Mucosa of stomach (tissue), 1 donor: Measurements from ENCODE around the gene RANBP9.

Source experiments
- H3K27me3 ChIP-seq: one replicate; pipeline ENCODE4 v1.7.0; 2013; ENCODE audit warnings: mild to moderate bottlenecking, low read length; ENCODE audit not compliant: control insufficient read depth, insufficient read depth
- H3K36me3 ChIP-seq: one replicate; pipeline ENCODE4 v1.7.0; 2013; ENCODE audit warnings: low read length; ENCODE audit not compliant: control insufficient read depth, insufficient read depth
- H3K4me1 ChIP-seq: one replicate; pipeline ENCODE4 v1.7.0; 2013; ENCODE audit warnings: mild to moderate bottlenecking, low read length; ENCODE audit not compliant: control insufficient read depth, insufficient read depth
- H3K4me3 ChIP-seq: one replicate; pipeline ENCODE4 v1.7.0; 2013; ENCODE audit warnings: low read length
- H3K9ac ChIP-seq: one replicate; pipeline ENCODE4 v1.7.0; 2013; ENCODE audit warnings: mild to moderate bottlenecking, low read length, moderate library complexity
- H3K9me3 ChIP-seq: one replicate; pipeline ENCODE4 v1.7.0; 2013; ENCODE audit warnings: mild to moderate bottlenecking, low read length, moderate library complexity; ENCODE audit not compliant: control insufficient read depth
- donor health status: Pancreatic carcinoma.

The RANBP9 gene

GRCh38 chr6:13660893-13661292, 50.7 kb downstream of the RANBP9 start:
- Histone ChIP-seq H3K9ac (no peak overlapping the region), H3K27me3 (no peaks in the 10 kb centered on the region), H3K4me1 (no peaks in the 10 kb centered on the region), H3K4me3 (no peak overlapping the region), H3K9me3 (no peaks in the 10 kb centered on the region), H3K36me3 (no peaks in the 10 kb centered on the region)

DNA sequence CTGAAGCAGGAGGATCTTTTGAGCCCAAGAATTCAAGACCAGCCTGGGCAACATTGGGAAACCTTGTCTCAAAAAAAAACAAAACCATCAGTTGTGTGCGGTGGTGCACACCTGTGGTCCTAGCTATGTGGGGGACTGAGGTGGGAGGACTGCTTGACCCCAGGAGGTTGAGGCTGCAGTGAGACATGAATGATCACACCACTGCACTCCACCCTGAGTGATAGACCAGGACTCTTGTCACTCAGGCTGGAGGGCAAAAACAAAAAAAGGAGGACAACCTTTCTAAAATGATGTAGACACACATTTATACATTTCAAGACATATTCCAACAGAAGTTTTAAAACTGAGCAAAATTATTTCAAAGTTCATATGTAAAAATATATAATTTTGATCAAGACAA, 51.4 kb downstream of the RANBP9 start:
- Histone ChIP-seq H3K4me1 (no peaks in the 10 kb centered on the region), H3K9ac (no peak overlapping the region), H3K9me3 (no peaks in the 10 kb centered on the region), H3K27me3 (no peaks in the 10 kb centered on the region), H3K36me3 (no peaks in the 10 kb centered on the region), H3K4me3 (no peak overlapping the region)

- Histone ChIP-seq H3K9me3 (no peaks in the 10 kb centered on the region), H3K4me3 (no peak overlapping the region), H3K36me3 (no peaks in the 10 kb centered on the region), H3K4me1 (no peaks in the 10 kb centered on the region), H3K9ac (no peak overlapping the region), H3K27me3 (no peaks in the 10 kb centered on the region)
Measured at GRCh38 chr6:13655700-13656099, 55.9 kb downstream of the RANBP9 start.

GRCh38 chr6:13654496-13654895, 57.1 kb downstream of the RANBP9 start:
- no peaks in the 10 kb centered on the region for H3K9me3 ChIP-seq
- no peak overlapping the region for H3K9ac ChIP-seq
- H3K4me3 ChIP-seq = no peak overlapping the region
- H3K27me3 ChIP-seq = no peaks in the 10 kb centered on the region
- no peaks in the 10 kb centered on the region for H3K4me1 ChIP-seq
- H3K36me3 ChIP-seq = no peaks in the 10 kb centered on the region

- no peaks in the 10 kb centered on the region for H3K27me3 ChIP-seq
- no peaks in the 10 kb centered on the region for H3K9me3 ChIP-seq
- no peak overlapping the region for H3K9ac ChIP-seq
- no peaks in the 10 kb centered on the region for H3K4me1 ChIP-seq
- H3K36me3 ChIP-seq = no peaks in the 10 kb centered on the region
- no peak overlapping the region for H3K4me3 ChIP-seq
Measured at GRCh38 chr6:13653296-13653695, 58.3 kb downstream of the RANBP9 start.

GRCh38 chr6:13649393-13649792, 62.2 kb downstream of the RANBP9 start:
- H3K4me3 ChIP-seq = no peak overlapping the region
- H3K4me1 ChIP-seq = no peaks in the 10 kb centered on the region
- no peak overlapping the region for H3K9ac ChIP-seq
- H3K27me3 ChIP-seq = no peaks in the 10 kb centered on the region
- no peaks in the 10 kb centered on the region for H3K9me3 ChIP-seq
- H3K36me3 ChIP-seq = no peaks in the 10 kb centered on the region

- Histone ChIP-seq H3K9me3 (no peaks in the 10 kb centered on the region), H3K9ac (no peak overlapping the region), H3K27me3 (no peaks in the 10 kb centered on the region), H3K36me3 (no peaks in the 10 kb centered on the region), H3K4me3 (no peak overlapping the region), H3K4me1 (no peaks in the 10 kb centered on the region)
Measured at GRCh38 chr6:13648850-13649249, 62.8 kb downstream of the RANBP9 start.

DNA sequence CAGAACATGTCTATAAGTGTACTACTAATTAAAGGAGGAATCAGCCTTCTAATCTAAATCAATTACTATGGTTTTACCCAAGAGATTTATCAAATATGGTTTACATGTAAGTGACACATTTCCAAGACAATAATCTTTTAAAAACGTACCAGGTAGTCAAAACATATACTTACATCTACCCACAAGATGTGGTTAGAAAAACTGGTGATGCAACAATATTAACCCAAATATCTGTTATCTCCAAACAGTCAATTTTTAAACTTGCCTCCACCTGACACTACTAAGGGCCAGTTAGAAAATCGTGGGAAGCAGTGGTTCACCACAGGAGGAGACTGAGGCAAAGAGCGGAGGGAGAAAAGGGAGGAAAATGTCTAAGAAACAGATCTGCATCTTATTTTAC, 68.5 kb downstream of the RANBP9 start:
- H3K4me3 ChIP-seq = no peak overlapping the region
- H3K27me3 ChIP-seq = no peaks in the 10 kb centered on the region
- no peaks in the 10 kb centered on the region for H3K36me3 ChIP-seq
- no peaks in the 10 kb centered on the region for H3K9me3 ChIP-seq
- H3K9ac ChIP-seq = no peak overlapping the region
- H3K4me1 ChIP-seq = no peaks in the 10 kb centered on the region

GRCh38 chr6:13641315-13641714, 70.3 kb downstream of the RANBP9 start:
- H3K36me3 ChIP-seq = no peaks in the 10 kb centered on the region
- no peaks in the 10 kb centered on the region for H3K27me3 ChIP-seq
- H3K9ac ChIP-seq = no peak overlapping the region
- no peaks in the 10 kb centered on the region for H3K9me3 ChIP-seq
- H3K4me3 ChIP-seq = no peak overlapping the region
- no peaks in the 10 kb centered on the region for H3K4me1 ChIP-seq

DNA sequence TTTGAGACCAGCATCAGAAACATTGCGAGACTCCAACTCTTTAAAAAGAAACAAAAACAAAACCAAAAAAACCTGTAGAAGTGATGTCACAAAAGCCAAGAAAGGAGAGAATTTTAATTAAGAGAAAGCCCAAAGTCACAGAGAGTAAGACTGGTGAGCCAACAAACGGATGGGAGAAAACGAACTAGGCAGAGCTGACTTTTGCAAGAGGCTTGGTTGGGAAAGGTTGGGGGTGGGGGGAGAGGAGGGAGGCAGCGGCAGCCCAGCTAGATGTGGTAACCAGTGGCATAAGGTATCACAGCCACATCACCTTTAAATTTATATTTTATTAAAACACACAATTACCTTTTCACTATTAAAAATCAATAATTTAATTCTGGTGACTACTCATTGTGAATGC, 73.0 kb downstream of the RANBP9 start:
- no peaks in the 10 kb centered on the region for H3K36me3 ChIP-seq
- no peak overlapping the region for H3K4me3 ChIP-seq
- H3K27me3 ChIP-seq = no peaks in the 10 kb centered on the region
- no peaks in the 10 kb centered on the region for H3K9me3 ChIP-seq
- no peak overlapping the region for H3K9ac ChIP-seq
- no peaks in the 10 kb centered on the region for H3K4me1 ChIP-seq

DNA sequence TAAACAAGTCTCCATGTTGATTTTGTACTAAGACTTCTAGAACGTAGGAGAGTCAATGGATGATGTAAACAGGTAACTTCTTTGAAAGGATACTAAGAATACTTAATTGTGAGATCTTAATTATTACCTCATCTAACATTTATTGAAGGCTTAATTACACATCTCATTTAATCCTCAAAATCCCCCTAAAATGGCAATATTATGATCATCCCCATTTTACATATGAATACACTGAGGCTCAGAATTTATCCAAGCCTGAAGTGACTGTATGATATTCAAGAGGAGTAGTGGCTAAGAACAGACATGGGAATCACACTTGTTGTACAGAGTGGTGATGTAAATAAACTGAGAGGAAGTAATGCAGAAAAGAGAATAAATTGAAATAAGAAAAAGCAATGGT, 73.6 kb downstream of the RANBP9 start:
- Histone ChIP-seq H3K36me3 (no peaks in the 10 kb centered on the region), H3K4me1 (no peaks in the 10 kb centered on the region), H3K9me3 (no peaks in the 10 kb centered on the region), H3K27me3 (no peaks in the 10 kb centered on the region), H3K4me3 (no peak overlapping the region), H3K9ac (no peak overlapping the region)

- no peaks in the 10 kb centered on the region for H3K9me3 ChIP-seq
- H3K27me3 ChIP-seq = no peaks in the 10 kb centered on the region
- H3K9ac ChIP-seq = no peak overlapping the region
- H3K36me3 ChIP-seq = no peaks in the 10 kb centered on the region
- no peaks in the 10 kb centered on the region for H3K4me1 ChIP-seq
- no peak overlapping the region for H3K4me3 ChIP-seq
Measured at GRCh38 chr6:13635948-13636658, 75.5 kb downstream of the RANBP9 start.

DNA sequence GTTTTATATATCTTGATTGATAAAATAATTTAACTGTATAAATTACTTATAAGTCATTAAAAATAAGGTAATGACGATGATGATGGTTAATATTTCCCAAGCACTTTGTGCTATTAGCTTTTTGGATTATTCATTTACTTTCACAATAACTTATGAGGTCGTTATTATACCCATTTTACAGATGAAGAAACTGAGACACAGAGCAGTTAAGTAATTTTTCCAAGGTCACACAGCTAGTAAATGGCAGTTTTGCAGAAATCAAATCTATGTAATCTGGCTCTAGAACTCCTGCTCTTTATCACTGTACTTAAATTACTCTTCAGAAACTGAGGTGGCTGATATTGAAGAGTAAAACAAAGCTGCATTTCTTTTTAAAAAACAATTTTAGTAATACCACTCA, 78.3 kb downstream of the RANBP9 start:
- H3K36me3 ChIP-seq = no peaks in the 10 kb centered on the region
- no peaks in the 10 kb centered on the region for H3K27me3 ChIP-seq
- H3K4me1 ChIP-seq = no peaks in the 10 kb centered on the region

More for the DNA sequence above, 78.3 kb downstream of the RANBP9 start:
- Histone ChIP-seq H3K9me3 (no peaks in the 10 kb centered on the region), H3K9ac (no peak overlapping the region), H3K4me3 (no peak overlapping the region)
